SU-DHL-6 (cell line): ENCODE measurements around the gene VKORC1L1.

Experiments used
- EZH2phosphoT487 ChIP-seq: fragments of 200-600 bp; sonication (generic), shearing (Covaris generic); conservative IDR thresholded peaks from 2 replicates; pipeline ENCODE4 v1.6.1; 2018; ENCODE audit warnings: mild to moderate bottlenecking, antibody characterized with exemption, low read length, moderate library complexity, mixed read lengths
- TF ChIP-seq, protein P1 (sequence below): fragments of 200-600 bp; sonication (generic); IDR thresholded peaks from one replicate; pipeline ENCODE4 v1.5.1; 2017; ENCODE audit warnings: antibody characterized with exemption, mild to moderate bottlenecking, low read length, moderate library complexity; ENCODE audit not compliant: insufficient read depth, poor library complexity, severe bottlenecking

GRCh38 chr7:65840446-65840845 lies 32.4 kb upstream of the VKORC1L1 start:
- TF ChIP-seq, protein P1, sequence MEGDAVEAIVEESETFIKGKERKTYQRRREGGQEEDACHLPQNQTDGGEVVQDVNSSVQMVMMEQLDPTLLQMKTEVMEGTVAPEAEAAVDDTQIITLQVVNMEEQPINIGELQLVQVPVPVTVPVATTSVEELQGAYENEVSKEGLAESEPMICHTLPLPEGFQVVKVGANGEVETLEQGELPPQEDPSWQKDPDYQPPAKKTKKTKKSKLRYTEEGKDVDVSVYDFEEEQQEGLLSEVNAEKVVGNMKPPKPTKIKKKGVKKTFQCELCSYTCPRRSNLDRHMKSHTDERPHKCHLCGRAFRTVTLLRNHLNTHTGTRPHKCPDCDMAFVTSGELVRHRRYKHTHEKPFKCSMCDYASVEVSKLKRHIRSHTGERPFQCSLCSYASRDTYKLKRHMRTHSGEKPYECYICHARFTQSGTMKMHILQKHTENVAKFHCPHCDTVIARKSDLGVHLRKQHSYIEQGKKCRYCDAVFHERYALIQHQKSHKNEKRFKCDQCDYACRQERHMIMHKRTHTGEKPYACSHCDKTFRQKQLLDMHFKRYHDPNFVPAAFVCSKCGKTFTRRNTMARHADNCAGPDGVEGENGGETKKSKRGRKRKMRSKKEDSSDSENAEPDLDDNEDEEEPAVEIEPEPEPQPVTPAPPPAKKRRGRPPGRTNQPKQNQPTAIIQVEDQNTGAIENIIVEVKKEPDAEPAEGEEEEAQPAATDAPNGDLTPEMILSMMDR: no peak
- no peak for TF ChIP-seq EZH2phosphoT487
